ENCODE data around the gene KRT1.
"Not testable (repeated sequence)": the region's sequence is repeated elsewhere in the genome, so short reads cannot be mapped to it uniquely, and the experiment has no call there.

The KRT1 gene

DNA sequence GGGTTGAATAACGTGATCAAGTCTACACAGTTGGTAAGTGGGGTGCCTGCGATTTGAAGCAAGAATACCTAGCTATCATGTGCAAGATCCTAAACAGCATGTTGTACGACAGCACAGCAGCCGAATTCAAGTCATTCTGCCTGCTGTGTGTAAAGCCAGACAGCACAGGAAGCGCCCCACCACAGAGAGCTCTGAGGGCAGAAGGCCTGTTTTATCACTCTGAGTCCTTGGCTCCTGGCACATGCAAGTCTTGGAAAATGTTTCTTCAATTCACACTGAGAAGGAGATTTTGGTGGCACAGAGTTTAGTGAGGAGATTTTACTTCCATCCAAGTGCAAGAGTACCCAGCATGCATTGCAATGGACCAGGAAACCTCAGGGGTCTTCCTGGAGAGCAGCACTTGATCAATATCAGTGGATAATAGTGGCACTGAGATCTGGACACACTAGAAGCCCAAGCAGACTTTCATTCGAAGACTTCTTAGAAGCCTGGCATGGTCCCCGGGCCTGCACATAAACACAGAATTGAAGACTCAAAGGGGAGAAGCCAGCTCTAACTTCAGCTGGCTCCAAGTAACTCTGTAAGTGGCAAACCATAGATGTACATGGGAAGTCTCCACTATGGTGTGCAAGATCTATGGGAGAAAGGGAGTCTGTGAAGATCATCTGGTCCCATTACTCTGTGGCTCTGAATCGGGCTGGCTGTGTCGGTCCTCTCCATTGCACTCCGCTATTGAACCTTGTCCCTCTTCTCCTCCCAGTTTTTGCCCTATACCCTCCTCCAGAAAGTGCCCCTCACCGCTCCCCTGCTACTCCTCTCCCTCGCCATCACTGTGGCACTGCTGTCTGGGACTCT, 1.5 kb upstream of the KRT1 start:
- no peak for ATAC-seq

DNA sequence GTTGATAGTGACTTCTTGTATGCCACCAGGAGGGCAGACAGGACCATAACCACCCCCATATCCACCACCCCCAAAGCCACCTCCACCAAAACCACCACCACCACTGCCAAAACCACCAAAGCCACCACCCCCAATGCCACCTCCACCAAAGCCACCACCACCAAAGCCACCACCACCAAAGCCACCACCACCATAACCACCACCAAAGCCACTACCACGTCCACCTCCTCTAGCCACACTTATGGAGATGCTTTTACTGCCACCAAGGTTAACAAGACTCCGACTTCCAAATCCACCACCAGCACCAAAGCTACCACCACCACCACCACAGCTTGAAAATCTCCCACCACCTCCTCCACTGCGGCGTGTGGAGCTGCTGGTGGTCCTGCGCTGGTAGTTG, 332 bp downstream of the KRT1 start:
- ATAC-seq = no peak

GRCh38 chr12:52677671-52678070, 2.5 kb downstream of the KRT1 start:
- no peak for ATAC-seq

- no peak for ATAC-seq
Measured at GRCh38 chr12:52677126-52677525, 3.1 kb downstream of the KRT1 start.

DNA sequence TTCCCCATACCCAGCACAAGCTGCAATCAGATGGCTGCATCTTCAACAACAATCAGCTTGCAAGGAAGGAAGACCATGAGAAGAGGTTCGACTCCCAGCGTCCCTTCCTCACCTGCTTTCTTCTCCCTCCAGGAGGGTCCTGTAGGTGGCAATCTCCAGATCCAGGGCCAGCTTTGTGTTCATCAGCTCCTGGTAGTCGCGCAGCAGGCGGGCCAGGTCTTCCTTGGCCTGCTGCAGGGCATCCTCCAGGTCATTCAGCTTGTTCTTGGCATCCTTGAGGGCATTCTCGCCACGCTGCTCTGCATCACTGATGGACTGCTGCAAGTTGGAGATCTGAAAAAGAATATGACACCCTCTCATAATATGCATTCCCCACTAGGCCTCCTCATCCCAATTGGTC, 4.0 kb downstream of the KRT1 start:
- ATAC-seq = no peak

DNA sequence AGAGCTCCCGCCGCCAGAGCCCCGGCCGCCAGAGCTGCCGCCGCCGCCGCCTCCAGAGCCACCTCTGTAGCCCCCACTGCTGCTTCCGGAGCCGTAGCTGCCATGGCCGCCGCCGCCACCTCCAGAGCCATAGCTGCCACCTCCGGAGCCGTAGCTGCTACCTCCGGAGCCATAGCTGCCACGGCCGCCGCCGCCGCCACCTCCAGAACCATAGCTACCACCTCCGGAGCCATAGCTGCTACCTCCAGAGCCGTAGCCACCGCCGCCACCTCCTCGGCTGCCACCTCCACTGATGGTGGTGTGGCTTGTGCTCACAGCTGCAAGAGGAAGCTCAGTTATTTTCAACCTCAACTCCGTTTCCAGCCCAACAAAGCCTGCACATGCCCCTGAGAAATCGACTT, 4.9 kb downstream of the KRT1 start:
- ATAC-seq = no peak

DNA sequence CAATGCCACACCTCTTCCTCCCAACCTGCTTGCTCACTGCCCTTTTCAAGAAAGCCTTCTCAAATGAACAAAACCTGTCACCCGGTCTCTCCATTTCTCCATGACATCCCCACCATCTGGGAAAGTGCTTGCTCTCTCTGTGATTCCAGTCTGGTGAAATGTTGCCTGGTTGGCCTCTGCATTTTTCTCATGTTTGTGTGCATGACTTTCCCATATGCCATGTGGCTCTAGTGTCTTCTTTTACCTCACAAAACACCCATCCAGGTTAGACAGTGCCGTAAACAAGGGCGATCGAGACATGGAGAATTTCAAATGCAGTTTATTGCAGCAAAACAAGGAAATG, 5.8 kb downstream of the KRT1 start:
- no peak for ATAC-seq

DNA sequence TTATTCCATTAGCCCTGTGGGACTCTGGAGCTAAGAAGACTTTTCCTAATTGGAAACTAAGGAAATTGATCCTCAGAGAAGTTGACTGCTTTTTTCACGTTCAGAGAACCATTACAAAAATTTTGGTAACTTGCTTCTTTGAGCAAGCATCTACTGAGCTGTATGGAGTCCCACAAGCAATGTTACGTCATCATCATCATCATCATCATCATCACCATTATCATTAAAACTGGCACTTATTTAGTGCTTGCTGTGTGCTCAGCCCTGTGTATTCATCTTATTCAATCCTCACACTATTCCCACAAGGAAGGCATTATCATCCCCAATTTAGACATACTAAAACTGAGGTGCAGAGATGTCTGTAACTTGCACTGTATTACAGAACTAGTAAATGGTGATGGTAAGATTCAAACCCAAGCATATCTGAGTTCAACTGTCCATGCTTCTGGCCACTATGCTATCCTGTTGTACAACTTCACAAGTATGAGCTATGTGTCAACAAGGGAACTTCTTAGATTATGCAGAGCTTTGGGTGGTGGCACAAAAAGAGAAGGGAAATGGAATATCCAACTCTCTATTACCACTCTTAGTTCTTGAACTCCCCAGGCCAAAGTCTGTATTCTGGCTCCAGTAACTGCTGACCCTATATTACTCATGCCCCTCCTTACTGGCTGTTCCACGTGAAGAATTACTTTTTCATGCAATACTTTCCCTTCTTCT, 6.3 kb downstream of the KRT1 start:
- no peak for ATAC-seq

DNA sequence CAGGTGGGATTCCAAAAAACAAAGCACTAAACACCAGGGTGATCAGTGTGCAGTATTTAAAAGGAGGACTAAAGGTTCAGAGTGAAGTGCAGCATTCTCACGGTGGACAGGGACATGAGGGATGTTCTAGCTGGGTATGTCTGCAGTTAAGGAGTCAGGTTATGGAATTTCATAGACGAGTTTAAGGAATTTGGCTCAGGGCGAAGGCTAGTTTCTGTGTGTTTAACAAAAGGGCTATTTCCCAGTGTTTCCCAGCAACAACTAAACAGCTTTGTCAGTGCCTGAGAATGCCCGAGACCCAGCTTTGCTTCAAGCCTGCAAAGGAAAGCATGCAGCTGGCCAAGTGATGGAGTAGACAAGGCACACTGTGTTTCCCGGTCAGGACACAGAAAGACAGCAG, 7.0 kb downstream of the KRT1 start:
- ATAC-seq = no peak

GRCh38 chr12:52672321-52672933, 7.8 kb downstream of the KRT1 start:
- ATAC-seq = no peak

- no peak for ATAC-seq
Measured at GRCh38 chr12:52670961-52671360, 9.2 kb downstream of the KRT1 start.

GRCh38 chr12:52670506-52670905, 9.7 kb downstream of the KRT1 start:
- ATAC-seq = no peak

GRCh38 chr12:52669941-52670340, 10.3 kb downstream of the KRT1 start:
- not testable (repeated sequence) for ATAC-seq

- no peak for ATAC-seq
Measured at GRCh38 chr12:52669426-52669825, 10.8 kb downstream of the KRT1 start.

DNA sequence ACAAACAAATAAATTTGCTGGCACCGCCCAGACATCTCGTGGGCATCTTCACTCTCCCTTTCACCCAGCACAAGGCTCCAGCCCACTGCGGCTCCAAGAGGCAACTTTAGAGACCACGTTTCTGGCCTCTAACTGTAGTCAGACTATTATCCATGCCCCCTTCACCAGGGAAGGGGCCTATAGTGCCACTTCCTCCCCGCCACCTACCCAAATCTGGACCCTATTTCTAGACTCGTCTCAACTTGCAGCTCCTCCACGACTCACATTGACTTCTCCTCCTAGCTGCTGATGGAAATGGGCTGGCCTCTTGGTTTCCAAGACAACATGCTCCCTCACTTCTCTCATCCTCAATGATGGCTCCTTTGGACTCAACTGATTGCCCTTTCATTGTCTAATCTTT, 12.3 kb downstream of the KRT1 start:
- no peak for ATAC-seq

DNA sequence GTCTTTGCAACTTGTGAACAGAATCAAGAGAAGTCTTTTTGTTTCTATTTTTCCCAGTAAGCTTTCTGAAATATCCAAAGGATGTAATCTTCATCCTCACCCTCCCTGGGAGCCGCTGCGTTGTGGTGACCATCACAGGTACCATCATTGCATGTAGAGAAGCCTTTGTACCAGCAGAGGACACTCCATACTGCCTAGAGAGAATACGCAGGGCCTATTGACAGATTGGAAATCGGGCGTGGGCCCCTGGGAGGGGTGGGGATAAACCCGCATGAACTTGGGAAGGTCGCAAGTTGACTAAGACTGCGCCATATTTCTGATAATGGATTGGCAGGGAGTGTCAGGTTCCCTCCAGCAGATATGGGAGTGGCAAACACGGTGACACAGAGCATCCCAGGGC, 12.7 kb downstream of the KRT1 start:
- ATAC-seq = no peak

DNA sequence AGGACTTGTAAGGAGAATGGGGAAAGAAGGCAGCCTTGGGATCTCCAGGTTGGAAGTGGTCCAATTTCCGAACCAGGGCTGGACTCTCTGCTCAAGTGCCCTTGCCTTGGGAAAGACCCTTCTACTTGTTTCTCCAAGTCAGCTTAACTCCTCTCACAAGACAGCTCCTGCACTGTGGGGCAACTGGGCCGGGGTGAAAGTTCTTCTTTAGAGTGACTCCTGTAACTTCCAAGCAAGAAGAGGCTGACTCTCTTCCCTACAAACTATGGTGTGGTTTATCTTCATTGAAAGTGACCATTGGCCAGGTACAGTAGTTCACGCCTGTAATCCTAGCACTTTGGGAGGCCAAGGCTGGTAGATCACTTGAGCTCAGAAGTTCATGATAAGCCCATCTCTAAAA, 13.7 kb downstream of the KRT1 start:
- ATAC-seq = no peak

DNA sequence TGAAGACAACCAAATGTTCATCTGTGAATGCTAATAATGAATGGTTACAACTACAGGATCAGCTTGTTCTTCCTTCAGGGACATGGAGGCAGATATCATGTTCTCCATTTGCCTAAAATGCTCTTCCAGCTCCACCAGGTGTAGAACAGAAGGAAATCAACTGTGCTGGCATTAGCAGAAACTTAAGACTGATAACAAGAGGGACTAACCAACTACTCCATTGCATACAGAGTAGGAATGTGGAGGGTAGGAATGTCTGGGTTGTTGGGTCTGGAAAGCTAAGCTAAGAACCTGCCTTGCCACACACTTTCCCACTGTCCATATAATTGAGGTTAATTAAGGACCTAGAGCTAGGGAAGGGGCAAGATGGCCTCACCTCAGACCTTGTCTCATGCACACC, 16.8 kb downstream of the KRT1 start:
- no peak for ATAC-seq

GRCh38 chr12:52662918-52663229, 17.3 kb downstream of the KRT1 start:
- no peak for ATAC-seq

GRCh38 chr12:52662093-52662917, 17.9 kb downstream of the KRT1 start:
- no peak for ATAC-seq

DNA sequence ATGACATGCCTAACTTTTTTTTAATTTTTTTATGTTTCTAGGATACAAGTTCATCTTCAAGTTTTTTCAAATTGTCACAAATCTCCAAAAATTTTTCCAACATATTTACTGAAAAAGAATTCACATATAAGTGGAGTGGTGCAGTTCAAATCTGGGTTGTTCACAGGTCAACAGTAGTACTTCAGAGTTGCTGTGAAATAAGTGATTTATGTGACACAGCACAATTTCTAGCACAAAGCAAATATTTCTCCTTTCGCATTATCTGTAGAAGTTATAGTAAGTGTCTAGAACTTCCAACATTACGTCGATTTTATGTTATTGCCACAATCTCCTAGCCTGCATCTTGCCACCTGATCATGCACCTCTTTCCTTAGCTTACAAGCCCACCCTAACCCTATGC, 18.5 kb downstream of the KRT1 start:
- ATAC-seq = no peak

DNA sequence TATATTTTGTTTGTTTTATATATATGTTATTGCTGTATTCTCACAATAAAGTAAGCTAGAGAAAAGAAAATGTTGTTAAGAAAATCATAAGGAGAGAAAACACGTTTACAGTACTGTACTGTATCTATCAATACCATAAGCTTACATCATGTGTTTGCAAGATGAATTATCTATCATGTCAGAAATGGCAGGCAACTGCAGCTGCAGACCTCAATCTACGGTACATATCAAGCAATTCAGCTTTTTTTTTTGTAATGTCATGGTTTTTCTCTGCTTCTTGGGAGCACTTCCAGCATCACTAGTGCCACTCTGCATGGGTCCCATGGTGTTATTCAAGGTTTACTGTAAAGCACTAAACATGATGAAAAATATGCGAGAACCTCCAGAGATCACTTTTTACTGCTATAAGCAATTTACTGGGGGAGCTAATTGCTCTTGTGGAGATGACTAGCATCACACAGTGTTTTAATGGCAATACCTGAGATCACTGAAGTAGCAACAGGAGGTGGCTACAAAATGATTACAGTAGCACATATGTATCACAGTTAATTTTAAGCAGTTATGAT, 19.2 kb downstream of the KRT1 start:
- ATAC-seq = no peak

GRCh38 chr12:52659951-52660350, 20.3 kb downstream of the KRT1 start:
- no peak for ATAC-seq

Data from activated CD4-positive, CD25-positive, alpha-beta regulatory T cell treated with anti-CD3 and anti-CD28 coated beads, Interleukin-2, amount 50 U/mL, for 24 hours (primary cell).